ENCODE data around the gene PRPS1. TPM values are rescaled to one million over a fixed set of nuclear protein-coding genes. Genes with fewer than 3 reads are reported as not detected.
A peak's percentile ranks its signal among the peaks of the same experiment; 100 is the strongest.
"Not testable (repeated sequence)": the region's sequence is repeated elsewhere in the genome, so short reads cannot be mapped to it uniquely, and the experiment has no call there.

The PRPS1 gene
- total RNA-seq, 2 donors from 2014 or later, result 58.6 to 107 TPM

- Mint-ChIP-seq H3K9me3 (no peaks in the 10 kb centered on the region), H3K27me3 (no peaks in the 10 kb centered on the region), H3K4me1 (peaks cover 10% of the 10 kb centered on the region), H3K27ac (no peak overlapping the region), H3K36me3 (ENCODE audit: low read depth) (no peaks in the 10 kb centered on the region), H3K4me3 (no peak overlapping the region)
- ATAC-seq (replicated peaks), result no peak
These were observed 30.4 kb downstream of the PRPS1 start for GRCh38 chrX:107658660-107659059.

- Mint-ChIP-seq H3K27ac (no peak overlapping the region), H3K36me3 (ENCODE audit: low read depth) (no peaks in the 10 kb centered on the region), H3K9me3 (no peaks in the 10 kb centered on the region), H3K27me3 (no peaks in the 10 kb centered on the region), H3K4me3 (no peak overlapping the region), H3K4me1 (peaks cover 10% of the 10 kb centered on the region)
- ATAC-seq (replicated peaks), result no peak
These were observed 31.0 kb downstream of the PRPS1 start for GRCh38 chrX:107659286-107659685.

GRCh38 chrX:107659768-107660167, 31.5 kb downstream of the PRPS1 start:
- Mint-ChIP-seq H3K27me3 (no peaks in the 10 kb centered on the region), H3K36me3 (ENCODE audit: low read depth) (no peaks in the 10 kb centered on the region), H3K4me1 (peaks cover 10% of the 10 kb centered on the region), H3K4me3 (no peak overlapping the region), H3K9me3 (no peaks in the 10 kb centered on the region), H3K27ac (no peak overlapping the region)
- ATAC-seq (replicated peaks), result no peak

GRCh38 chrX:107662145-107662544, 33.8 kb downstream of the PRPS1 start:
- no peaks in the 10 kb centered on the region for H3K9me3 Mint-ChIP-seq
- peak overlapping the region; percentile 28 for H3K27ac Mint-ChIP-seq
- ATAC-seq (replicated peaks), result no peak
- H3K4me3 Mint-ChIP-seq, result no peak overlapping the region
- no peaks in the 10 kb centered on the region for H3K4me1 Mint-ChIP-seq
- H3K36me3 Mint-ChIP-seq (ENCODE audit: low read depth), result no peaks in the 10 kb centered on the region
- H3K27me3 Mint-ChIP-seq, result no peaks in the 10 kb centered on the region

- no peaks in the 10 kb centered on the region for H3K27me3 Mint-ChIP-seq
- no peak for ATAC-seq (replicated peaks)
- no peaks in the 10 kb centered on the region for H3K9me3 Mint-ChIP-seq
- H3K4me3 Mint-ChIP-seq, result no peak overlapping the region
- H3K36me3 Mint-ChIP-seq (ENCODE audit: low read depth), result no peaks in the 10 kb centered on the region
- H3K27ac Mint-ChIP-seq, result no peak overlapping the region
- peaks cover 6% of the 10 kb centered on the region for H3K4me1 Mint-ChIP-seq
These were observed 34.5 kb downstream of the PRPS1 start for GRCh38 chrX:107662824-107663223.

GRCh38 chrX:107666931-107667330, 38.6 kb downstream of the PRPS1 start:
- H3K27me3 Mint-ChIP-seq, result no peaks in the 10 kb centered on the region
- peaks cover 6% of the 10 kb centered on the region for H3K4me1 Mint-ChIP-seq
- H3K36me3 Mint-ChIP-seq (ENCODE audit: low read depth), result no peaks in the 10 kb centered on the region
- H3K4me3 Mint-ChIP-seq, result no peak overlapping the region
- H3K9me3 Mint-ChIP-seq, result no peaks in the 10 kb centered on the region
- H3K27ac Mint-ChIP-seq, result peak overlapping the region; percentile 79
- ATAC-seq (replicated peaks), result no peak

- Mint-ChIP-seq H3K4me3 (no peak overlapping the region), H3K9me3 (no peaks in the 10 kb centered on the region), H3K36me3 (ENCODE audit: low read depth) (no peaks in the 10 kb centered on the region), H3K27me3 (no peaks in the 10 kb centered on the region), H3K27ac (peak overlapping the region; percentile 41), H3K4me1 (peaks cover 6% of the 10 kb centered on the region)
- no peak for ATAC-seq (replicated peaks)
These were observed 39.1 kb downstream of the PRPS1 start for GRCh38 chrX:107667426-107667825.

- H3K4me3 Mint-ChIP-seq, result not testable (repeated sequence)
These were observed 40.4 kb downstream of the PRPS1 start for GRCh38 chrX:107668710-107669109.

GRCh38 chrX:107669261-107669660, 41.0 kb downstream of the PRPS1 start:
- no peak for ATAC-seq (replicated peaks)
- Mint-ChIP-seq H3K36me3 (ENCODE audit: low read depth) (peaks cover 6% of the 10 kb centered on the region), H3K27me3 (no peaks in the 10 kb centered on the region), H3K4me3 (no peak overlapping the region), H3K9me3 (no peaks in the 10 kb centered on the region), H3K4me1 (peaks cover 6% of the 10 kb centered on the region), H3K27ac (no peak overlapping the region)

More at GRCh38 chrX:107668710-107669109, 40.4 kb downstream of the PRPS1 start:
- not testable (repeated sequence) for H3K36me3 Mint-ChIP-seq (ENCODE audit: low read depth); H3K27ac Mint-ChIP-seq; H3K27me3 Mint-ChIP-seq; ATAC-seq (replicated peaks); H3K4me1 Mint-ChIP-seq; H3K9me3 Mint-ChIP-seq

GRCh38 chrX:107669885-107670628, 41.7 kb downstream of the PRPS1 start:
- H3K27ac Mint-ChIP-seq, result peak overlapping the region; percentile 46
- ATAC-seq (replicated peaks), result no peak
- no peaks in the 10 kb centered on the region for H3K9me3 Mint-ChIP-seq
- no peak overlapping the region for H3K4me3 Mint-ChIP-seq
- peaks cover 9% of the 10 kb centered on the region for H3K4me1 Mint-ChIP-seq
- H3K27me3 Mint-ChIP-seq, result no peaks in the 10 kb centered on the region
- peaks cover 10% of the 10 kb centered on the region for H3K36me3 Mint-ChIP-seq (ENCODE audit: low read depth)

GRCh38 chrX:107671256-107671655, 42.9 kb downstream of the PRPS1 start:
- peaks cover 16% of the 10 kb centered on the region for H3K4me1 Mint-ChIP-seq
- not testable (repeated sequence) for H3K27me3 Mint-ChIP-seq; H3K4me3 Mint-ChIP-seq; H3K9me3 Mint-ChIP-seq; H3K27ac Mint-ChIP-seq; ATAC-seq (replicated peaks)
- H3K36me3 Mint-ChIP-seq (ENCODE audit: low read depth), result peaks cover 19% of the 10 kb centered on the region

GRCh38 chrX:107672955-107673378, 44.7 kb downstream of the PRPS1 start:
- Mint-ChIP-seq H3K9me3 (no peaks in the 10 kb centered on the region), H3K4me1 (peaks cover 10% of the 10 kb centered on the region), H3K4me3 (peak overlapping the region; percentile 88), H3K27ac (peak overlapping the region; percentile 98), H3K27me3 (no peaks in the 10 kb centered on the region), H3K36me3 (ENCODE audit: low read depth) (peaks cover 27% of the 10 kb centered on the region)
- ATAC-seq (replicated peaks), result peak; percentile 56

GRCh38 chrX:107673431-107673830, 45.1 kb downstream of the PRPS1 start:
- H3K27me3 Mint-ChIP-seq, result no peaks in the 10 kb centered on the region
- peaks cover 27% of the 10 kb centered on the region for H3K36me3 Mint-ChIP-seq (ENCODE audit: low read depth)
- peak; percentile 7 for ATAC-seq (replicated peaks)
- no peaks in the 10 kb centered on the region for H3K9me3 Mint-ChIP-seq
- H3K4me3 Mint-ChIP-seq, result peak overlapping the region; percentile 88
- H3K27ac Mint-ChIP-seq, result peak overlapping the region; percentile 98
- H3K4me1 Mint-ChIP-seq, result peaks cover 14% of the 10 kb centered on the region

GRCh38 chrX:107673933-107674479, 45.7 kb downstream of the PRPS1 start:
- ATAC-seq (replicated peaks), result peak; percentile 80
- Mint-ChIP-seq H3K4me3 (peak overlapping the region; percentile 88), H3K36me3 (ENCODE audit: low read depth) (peaks cover 27% of the 10 kb centered on the region), H3K9me3 (no peaks in the 10 kb centered on the region), H3K27me3 (no peaks in the 10 kb centered on the region), H3K4me1 (peaks cover 14% of the 10 kb centered on the region), H3K27ac (peak overlapping the region; percentile 98)

Measured in activated T-helper 17 cell treated with anti-CD3 and anti-CD28 coated beads, Interleukin-2, amount 50 U/mL, for 72 hours (primary cell).